Peyer's patch (tissue), 4 donors: ENCODE results near the gene CDON.

Experiments used
- POLR2A ChIP-seq, 2 donors: fragments of 450-650 bp; IDR thresholded peaks; one replicate each; pipeline ENCODE4 v1.5.1; 2017; ENCODE audit warnings: antibody characterized with exemption in 2 of 2, mild to moderate bottlenecking in 2 of 2, moderate library complexity in 2 of 2
- TF ChIP-seq, protein P1 (sequence below), 6 experiments: fragments of 450-650 bp in 4 of 6; fragments of 200-600 bp in 2 of 6; sonication (generic) in 1 of 6; IDR thresholded peaks; one replicate each; pipeline ENCODE4 v1.5.1; 2017 to 2019; ENCODE audit warnings: antibody characterized with exemption in 6 of 6, mild to moderate bottlenecking in 3 of 6, moderate library complexity in 1 of 6

DNA sequence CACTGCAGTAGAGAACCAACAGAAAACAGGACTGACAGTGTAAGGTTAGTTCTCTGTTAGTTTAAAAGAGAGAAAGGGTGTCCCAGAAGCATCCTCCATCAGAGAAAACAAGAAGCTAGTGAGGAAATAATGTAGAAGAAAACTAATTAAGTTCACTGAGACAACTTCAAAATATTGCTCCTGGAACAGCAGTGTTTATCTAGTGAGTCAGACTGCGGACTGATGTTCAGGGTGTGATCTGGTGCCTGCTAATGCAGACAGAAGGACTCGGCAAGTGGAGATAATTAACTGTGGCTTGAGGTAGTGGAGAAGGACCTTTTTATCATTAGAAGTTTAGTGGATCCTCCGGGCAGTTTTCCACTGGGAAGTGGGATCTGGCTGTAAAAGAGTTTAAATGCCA is 55.4 kb downstream of the CDON start:
- TF ChIP-seq, protein P1, sequence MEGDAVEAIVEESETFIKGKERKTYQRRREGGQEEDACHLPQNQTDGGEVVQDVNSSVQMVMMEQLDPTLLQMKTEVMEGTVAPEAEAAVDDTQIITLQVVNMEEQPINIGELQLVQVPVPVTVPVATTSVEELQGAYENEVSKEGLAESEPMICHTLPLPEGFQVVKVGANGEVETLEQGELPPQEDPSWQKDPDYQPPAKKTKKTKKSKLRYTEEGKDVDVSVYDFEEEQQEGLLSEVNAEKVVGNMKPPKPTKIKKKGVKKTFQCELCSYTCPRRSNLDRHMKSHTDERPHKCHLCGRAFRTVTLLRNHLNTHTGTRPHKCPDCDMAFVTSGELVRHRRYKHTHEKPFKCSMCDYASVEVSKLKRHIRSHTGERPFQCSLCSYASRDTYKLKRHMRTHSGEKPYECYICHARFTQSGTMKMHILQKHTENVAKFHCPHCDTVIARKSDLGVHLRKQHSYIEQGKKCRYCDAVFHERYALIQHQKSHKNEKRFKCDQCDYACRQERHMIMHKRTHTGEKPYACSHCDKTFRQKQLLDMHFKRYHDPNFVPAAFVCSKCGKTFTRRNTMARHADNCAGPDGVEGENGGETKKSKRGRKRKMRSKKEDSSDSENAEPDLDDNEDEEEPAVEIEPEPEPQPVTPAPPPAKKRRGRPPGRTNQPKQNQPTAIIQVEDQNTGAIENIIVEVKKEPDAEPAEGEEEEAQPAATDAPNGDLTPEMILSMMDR (IDR thresholded peaks at IDR 0.05), result no peak
- TF ChIP-seq POLR2A (IDR thresholded peaks at IDR 0.05), result no peak
